IMR-90 (cell line): ENCODE data around the gene FOXN3. TPM values are rescaled to one million over a fixed set of nuclear protein-coding genes. Genes with fewer than 3 reads are reported as not detected.

ENCODE experiments used
- ATAC-seq: fragments of 200-7000 bp; cut with Tn5 transposase; 2 replicates; pipeline ENCODE4 v1.9.1; 2020; ENCODE audit warnings: low read depth, mild to moderate bottlenecking, moderate library complexity
- BruUV-seq: library from RNA; stranded (reverse); fragments of 400-500 nt; replicated peaks from 2 replicates; lab custom pipeline; 2021; lab: Mats Ljungman, UMichigan
- CTCF ChIA-PET: fragments of 300-600 bp; formaldehyde crosslinking; extraction: SDS; loops from one replicate; lab custom pipeline; 2021; ENCODE audit warnings: antibody characterized with exemption; lab: Yijun Ruan, JAX
- POLR2A ChIA-PET: fragments of 300-600 bp; sonication (Branson Sonifier 250); formaldehyde crosslinking; loops from one replicate; lab custom pipeline; 2022; ENCODE audit warnings: antibody characterized with exemption; ENCODE audit not compliant: unreplicated experiment; lab: Charles Lee
- DNase-seq: peaks from one replicate; pipeline ENCODE4 v3.0.0; 2013
- H2AFZ ChIP-seq: replicated peaks from 2 replicates; pipeline ENCODE3; 2013; ENCODE audit warnings: low read length, mild to moderate bottlenecking; ENCODE audit not compliant: poor library complexity
- H2AK5ac ChIP-seq: 2 replicates; pipeline ENCODE4 v1.6.1; 2013; ENCODE audit warnings: low read depth, low read length, inconsistent platforms
- H2AK9ac ChIP-seq: replicated peaks from 2 replicates; pipeline ENCODE3; 2013; ENCODE audit warnings: mild to moderate bottlenecking, low read depth, low read length, moderate library complexity; ENCODE audit not compliant: poor library complexity
- H2BK120ac ChIP-seq: 2 replicates; pipeline ENCODE4 v1.6.1; 2013; ENCODE audit warnings: low read depth, low read length, inconsistent platforms
- H2BK15ac ChIP-seq: 3 replicates; pipeline ENCODE4 v1.6.1; 2013; ENCODE audit warnings: low read depth, low read length, inconsistent platforms
- H2BK20ac ChIP-seq: 2 replicates; pipeline ENCODE4 v1.6.1; 2013; ENCODE audit warnings: low read depth, mild to moderate bottlenecking, inconsistent platforms, low read length, moderate library complexity
- H2BK5ac ChIP-seq: 2 replicates; pipeline ENCODE4 v1.6.1; 2013; ENCODE audit warnings: mild to moderate bottlenecking, low read depth, low read length, inconsistent platforms; ENCODE audit not compliant: poor library complexity, severe bottlenecking
- H3K14ac ChIP-seq: replicated peaks from 2 replicates; pipeline ENCODE4 v1.6.1; 2013; ENCODE audit warnings: low read depth, low read length, inconsistent platforms
- H3K18ac ChIP-seq: 2 replicates; pipeline ENCODE4 v1.6.1; 2013; ENCODE audit warnings: low read depth, low read length, control low read depth
- H3K23ac ChIP-seq: 2 replicates; pipeline ENCODE4 v1.6.1; 2013; ENCODE audit warnings: low read depth, low read length, inconsistent platforms
- H3K27ac ChIP-seq: 2 replicates; pipeline ENCODE4 v1.5.1; 2013; ENCODE audit warnings: mild to moderate bottlenecking, control low read depth, low read length; ENCODE audit not compliant: insufficient read depth
- H3K27me3 ChIP-seq: 2 replicates; pipeline ENCODE4 v1.6.1; 2013; ENCODE audit warnings: low read length; ENCODE audit not compliant: control insufficient read depth, insufficient read depth
- H3K36me3 ChIP-seq: 2 replicates; pipeline ENCODE4 v1.6.1; 2013; ENCODE audit warnings: low read length, mixed read lengths; ENCODE audit not compliant: control insufficient read depth, insufficient read depth
- H3K4ac ChIP-seq: 2 replicates; pipeline ENCODE4 v1.6.1; 2013; ENCODE audit warnings: low read depth, low read length, inconsistent platforms
- H3K4me1 ChIP-seq: 2 replicates; pipeline ENCODE4 v1.6.1; 2013; ENCODE audit warnings: low read length, mixed read lengths; ENCODE audit not compliant: control insufficient read depth, insufficient read depth
- H3K4me2 ChIP-seq: 2 replicates; pipeline ENCODE4 v1.6.1; 2013; ENCODE audit warnings: low read depth, mild to moderate bottlenecking, control low read depth, low read length, moderate library complexity
- H3K4me3 ChIP-seq: 2 replicates; pipeline ENCODE4 v1.5.1; 2013; ENCODE audit warnings: low read depth, mild to moderate bottlenecking, control low read depth, low read length, moderate library complexity; ENCODE audit not compliant: insufficient read depth
- H3K56ac ChIP-seq: 2 replicates; pipeline ENCODE4 v1.6.1; 2013; ENCODE audit warnings: low read length, inconsistent platforms; ENCODE audit not compliant: insufficient read depth; ENCODE audit errors: extremely low read depth
- H3K79me1 ChIP-seq, 2 experiments: 2 replicates each; pipeline ENCODE4 v1.6.1; 2013; ENCODE audit warnings: low read length in 2 of 2, inconsistent platforms in 1 of 2, low read depth in 1 of 2
- H3K9ac ChIP-seq: 2 replicates; pipeline ENCODE4 v1.6.1; 2013; ENCODE audit warnings: low read depth, low read length, control low read depth
- H3K9me1 ChIP-seq: 2 replicates; pipeline ENCODE4 v1.6.1; 2013; ENCODE audit warnings: low read length, inconsistent platforms; ENCODE audit not compliant: insufficient read depth
- H3K9me3 ChIP-seq: 2 replicates; pipeline ENCODE4 v1.6.1; 2013; ENCODE audit warnings: low read length; ENCODE audit not compliant: control insufficient read depth, insufficient read depth
- H4K20me1 ChIP-seq: 2 replicates; pipeline ENCODE4 v1.6.1; 2013; ENCODE audit warnings: low read length, inconsistent platforms; ENCODE audit not compliant: insufficient read depth
- H4K5ac ChIP-seq: 2 replicates; pipeline ENCODE4 v1.6.1; 2013; ENCODE audit warnings: mild to moderate bottlenecking, low read depth, low read length, control low read depth
- H4K8ac ChIP-seq, 2 experiments: 2 replicates each; pipeline ENCODE4 v1.6.1; 2013; ENCODE audit warnings: low read depth in 2 of 2, low read length in 2 of 2, control low read depth in 1 of 2, inconsistent platforms in 1 of 2
- H4K91ac ChIP-seq: 2 replicates; pipeline ENCODE4 v1.6.1; 2013; ENCODE audit warnings: low read depth, low read length, inconsistent platforms; ENCODE audit not compliant: insufficient read depth
- BHLHE40 ChIP-seq: fragments of 150-350 bp; IDR thresholded peaks from 2 replicates; pipeline ENCODE4 v1.6.1; 2016; ENCODE audit warnings: mild to moderate bottlenecking, low read depth, low read length
- CHD1 ChIP-seq: IDR thresholded peaks from 2 replicates; pipeline ENCODE4 v1.6.1; 2012; ENCODE audit warnings: low read depth, low read length, improper control_type of control experiment
- CTCF ChIP-seq: conservative IDR thresholded peaks from 2 replicates; pipeline ENCODE4 v1.5.1; 2012; ENCODE audit warnings: mild to moderate bottlenecking, low read depth, low read length, improper control_type of control experiment
- ELK1 ChIP-seq: fragments of 150-350 bp; IDR thresholded peaks from 2 replicates; pipeline ENCODE4 v1.6.1; 2016; ENCODE audit warnings: low read depth, mild to moderate bottlenecking, low read length, moderate library complexity, borderline replicate concordance
- FOS ChIP-seq: fragments of 150-350 bp; IDR thresholded peaks from 2 replicates; pipeline ENCODE4 v1.6.1; 2016; ENCODE audit warnings: low read depth, low read length
- MAFK ChIP-seq: IDR thresholded peaks from 2 replicates; pipeline ENCODE4 v1.6.1; 2012; ENCODE audit warnings: low read depth, low read length, improper control_type of control experiment
- MAZ ChIP-seq: IDR thresholded peaks from 2 replicates; pipeline ENCODE4 v1.6.1; 2012; ENCODE audit warnings: low read depth, mild to moderate bottlenecking, low read length, improper control_type of control experiment, moderate library complexity, borderline replicate concordance
- MXI1 ChIP-seq: IDR thresholded peaks from 2 replicates; pipeline ENCODE4 v1.6.1; 2012; ENCODE audit warnings: low read depth, mild to moderate bottlenecking, low read length, moderate library complexity, borderline replicate concordance
- NFE2L2 ChIP-seq: fragments of 150-350 bp; IDR thresholded peaks from 2 replicates; pipeline ENCODE4 v1.6.1; 2016; ENCODE audit warnings: low read depth, mild to moderate bottlenecking, low read length
- POLR2A ChIP-seq: IDR thresholded peaks from 2 replicates; pipeline ENCODE4 v1.6.1; 2012; ENCODE audit warnings: mild to moderate bottlenecking, low read depth, low read length
- RCOR1 ChIP-seq: IDR thresholded peaks from 2 replicates; pipeline ENCODE4 v1.6.1; 2012; ENCODE audit warnings: mild to moderate bottlenecking, low read length, improper control_type of control experiment; ENCODE audit not compliant: insufficient replicate concordance
- RFX5 ChIP-seq: IDR thresholded peaks from 2 replicates; pipeline ENCODE4 v1.8.0; 2012; ENCODE audit warnings: low read depth, mild to moderate bottlenecking, low read length, moderate library complexity
- WGBS, 2 experiments: methylation state at CpG; one replicate each; pipeline versions ENCODE4 v1.1.5 to v1.1.7; 2013; ENCODE audit warnings: missing lambda C conversion rate in 2 of 2; ENCODE audit not compliant: insufficient read length in 1 of 2; ENCODE audit errors: extremely low coverage in 2 of 2; 5-methylcytosine and 5-hydroxymethylcytosine counted together
- dilution Hi-C: fragments of 300-500 bp; cut with HindIII; formaldehyde crosslinking; loops from one replicate; pipeline ENCODE4 v1.14.3; 2018; ENCODE audit warnings: low sequenced_read_pairs; ENCODE audit not compliant: unreplicated experiment
- in situ Hi-C: fragments of 300-500 bp; cut with MboI; formaldehyde crosslinking; loops from 3 replicates; pipeline ENCODE4 v1.14.3; 2019; ENCODE audit warnings: low sequenced_read_pairs, inconsistent platforms, mixed read lengths
- intact Hi-C: fragments of 100-400 bp; cut with micrococcal nuclease; formaldehyde crosslinking; loops from 2 replicates; pipeline ENCODE4 v1.10.0; 2022
- polyA plus RNA-seq, 3 experiments: library from polyadenylated mRNA; depleted of rRNA; stranded (reverse); fragments of >200 nt; gene quantifications; 2 replicates each; pipeline ENCODE4 v1.2.3, GENCODE V29; 2012; ENCODE audit warnings: low replicate concordance in 1 of 3
- total RNA-seq: library from RNA; depleted of rRNA; stranded (reverse); fragments of >200 nt; gene quantifications from 2 replicates; pipeline ENCODE4 v1.2.3, GENCODE V29; 2012

The FOXN3 gene
- total and polyA plus RNA-seq, 2 of the 4 experiments (the other 2 are of a cell fraction): 22.6 to 33.7 TPM

- Histone ChIP-seq H3K23ac (no peak overlapping the region), H3K9me3 (no peaks in the 10 kb centered on the region), H4K8ac (no peak overlapping the region), H3K36me3 (peaks cover 25% of the 10 kb centered on the region), H2AFZ (no peak overlapping the region), H2BK5ac (no peak overlapping the region), H3K79me1 (peaks cover 34 to 88% of the 10 kb centered on the region in 2 experiments), H3K27ac (no peak overlapping the region), H3K14ac (no peak overlapping the region), H4K91ac (no peak overlapping the region), H4K5ac (no peak overlapping the region), H3K27me3 (no peaks in the 10 kb centered on the region), H2BK20ac (no peak overlapping the region), H3K18ac (no peak overlapping the region), H3K9me1 (peaks cover 16% of the 10 kb centered on the region), H4K20me1 (peaks cover 35% of the 10 kb centered on the region), H2BK15ac (no peak overlapping the region), H3K4me1 (peaks cover 9% of the 10 kb centered on the region), H3K4me3 (no peak overlapping the region), H3K4ac (no peak overlapping the region), H3K56ac (no peak overlapping the region), H2BK120ac (no peak overlapping the region), H3K9ac (no peak overlapping the region), H2AK5ac (no peak overlapping the region), H3K4me2 (no peak overlapping the region), H2AK9ac (no peak overlapping the region)
- TF ChIP-seq RCOR1: no peak
- TF ChIP-seq RFX5: no peak
- no peak for TF ChIP-seq MAZ
- no peak for TF ChIP-seq BHLHE40
- no peak for TF ChIP-seq MXI1
- TF ChIP-seq MAFK: no peak
- no peak for TF ChIP-seq CHD1
- no peak for TF ChIP-seq NFE2L2
- TF ChIP-seq ELK1: no peak
- TF ChIP-seq FOS: no peak
- TF ChIP-seq POLR2A: no peak
- TF ChIP-seq CTCF: no peak
- WGBS, 2 experiments: 98% methylated on average over 5 of the region's 11 CpGs; no CpG with 5 or more reads in 1 of the 2 experiments
- in situ Hi-C loops: loop anchor here (5.0 kb wide), 1 partner anchor 370 kb away; no protein-coding TSS in a partner anchor
- ChIA-PET CTCF (no interaction called here), POLR2A (no interaction called here)
- ATAC-seq: no peak
- DNase-seq: no peak
- dilution Hi-C loops: no loop called here
- intact Hi-C loops: loop anchor here (10.0 kb wide), 1 partner anchor 107 kb away; no protein-coding TSS in a partner anchor
- BruUV-seq: no TSS peak
Observed at GRCh38 chr14:89411976-89412375, 5.1 kb downstream of the FOXN3 start.
